Stimulated activated CD8-positive, alpha-beta memory T cell treated with anti-CD3 and anti-CD28 coated beads, Interleukin-4, amount 100 ng/mL, for 24 hours (primary cell): ENCODE data around the gene GCGR.
"Not testable (repeated sequence)": the region's sequence is repeated elsewhere in the genome, so short reads cannot be mapped to it uniquely, and the experiment has no call there.

Experiments
- DNase-seq: peaks from one replicate; pipeline ENCODE4 v3.0.0-alpha.2; 2020; ENCODE audit warnings: low read depth

Gene GCGR

GRCh38 chr17:81832608-81833159, 28.7 kb downstream of the GCGR start:
- peak; percentile 23 for DNase-seq

GRCh38 chr17:81833160-81833920, 29.4 kb downstream of the GCGR start, which contains the start of gene MCRIP1:
TSS of gene MCRIP1 (minus strand) at chr17:81833291. CDS start at chr17:81824506, 8,785 bp downstream.
- DNase-seq, result peak; percentile 94

DNA sequence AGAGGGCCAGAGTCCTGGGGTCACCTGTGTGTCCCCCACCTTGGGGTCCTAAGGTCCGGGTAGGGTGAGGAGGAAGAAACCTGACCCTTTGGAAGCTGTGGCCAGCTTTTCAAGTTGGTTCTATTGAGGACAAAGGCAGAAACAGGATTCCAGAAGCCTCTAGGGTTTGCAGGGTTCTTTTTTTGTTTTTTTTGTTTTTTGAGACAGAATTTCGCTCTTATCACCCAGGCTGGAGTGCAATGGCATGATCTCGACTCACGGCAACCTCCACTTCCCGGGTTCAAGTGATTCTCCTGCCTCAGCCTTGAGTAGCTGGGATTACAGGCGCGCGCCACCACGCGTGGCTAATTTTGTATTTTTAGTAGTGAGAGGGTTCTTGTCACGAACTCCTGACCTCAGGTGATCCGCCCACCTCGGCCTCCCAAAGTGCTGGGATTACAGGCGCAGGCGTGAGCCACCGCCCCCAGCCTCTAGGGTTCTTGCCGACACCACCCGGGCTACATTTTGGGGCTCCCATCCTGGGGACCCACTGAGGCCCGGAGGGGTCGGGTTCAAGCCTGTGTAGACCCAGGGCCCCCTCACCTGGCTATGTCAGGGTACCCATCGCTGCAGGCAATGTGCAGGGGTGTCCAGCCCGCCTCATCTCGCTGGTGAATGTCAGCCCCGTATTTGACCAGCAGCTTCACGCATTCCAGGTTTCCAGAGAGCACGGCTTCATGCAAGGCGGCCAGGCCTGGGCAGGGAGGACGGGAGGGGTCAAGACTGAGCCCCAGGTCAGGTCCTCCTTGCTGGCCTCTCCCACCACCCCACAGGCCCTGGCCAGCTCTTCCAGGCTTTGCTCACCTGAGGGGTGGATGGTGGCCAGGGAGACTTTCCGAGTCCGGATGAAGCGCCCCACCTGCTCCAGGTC, 30.2 kb downstream of the GCGR start:
- DNase-seq, result no peak

DNA sequence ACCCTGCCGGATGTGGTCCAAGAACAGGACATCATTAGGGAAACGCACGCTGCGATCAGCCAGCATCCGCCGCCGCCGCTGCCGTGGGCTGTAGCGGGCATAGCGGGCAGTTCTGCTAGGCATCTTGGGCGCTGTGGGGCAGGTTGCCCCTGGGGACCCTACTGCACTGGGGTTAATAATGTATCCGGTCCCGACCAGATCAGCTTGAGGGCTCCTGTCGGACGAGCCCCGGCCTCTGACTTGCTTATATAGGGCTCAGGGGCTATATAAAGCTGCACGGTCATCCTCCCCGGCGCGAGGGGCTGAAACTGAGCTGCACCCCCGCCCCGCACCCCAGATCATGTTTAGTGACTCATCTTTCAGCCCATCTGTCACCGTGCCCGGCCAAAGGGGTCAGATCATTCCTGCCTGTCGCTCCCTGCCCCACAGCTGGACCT, 30.9 kb downstream of the GCGR start, which contains the start of gene PPP1R27:
Gene PPP1R27, minus strand, starts transcription at position 220 of the 437 bp plus-strand sequence. Its CDS starts 97 bp downstream, at position 123.
- no peak for DNase-seq

GRCh38 chr17:81837641-81838040, 33.7 kb downstream of the GCGR start:
- DNase-seq, result no peak

GRCh38 chr17:81838753-81839255, 34.9 kb downstream of the GCGR start:
- no peak for DNase-seq

DNA sequence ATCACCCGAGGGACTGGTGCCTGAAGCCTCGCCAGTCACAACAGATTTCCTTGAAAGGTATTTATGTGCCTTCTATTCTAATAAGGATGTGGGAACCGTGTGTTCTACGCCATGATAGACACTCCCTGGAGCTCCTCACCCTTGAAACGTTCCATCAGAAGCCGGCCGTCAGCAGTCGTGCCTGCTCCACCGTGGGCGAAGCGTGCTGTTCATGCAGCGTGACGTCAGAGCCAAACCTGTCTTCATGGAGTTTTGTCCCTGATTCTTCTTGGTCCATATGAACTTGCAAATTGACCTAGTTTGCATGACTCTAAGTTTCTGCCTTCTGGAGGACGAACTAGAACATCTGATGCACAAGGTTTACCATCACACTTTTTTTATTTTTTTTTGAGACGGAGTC, 35.4 kb downstream of the GCGR start:
- no peak for DNase-seq

GRCh38 chr17:81840059-81840458, 36.1 kb downstream of the GCGR start:
- DNase-seq, result not testable (repeated sequence)

GRCh38 chr17:81840826-81841778, 37.2 kb downstream of the GCGR start:
- DNase-seq, result no peak

DNA sequence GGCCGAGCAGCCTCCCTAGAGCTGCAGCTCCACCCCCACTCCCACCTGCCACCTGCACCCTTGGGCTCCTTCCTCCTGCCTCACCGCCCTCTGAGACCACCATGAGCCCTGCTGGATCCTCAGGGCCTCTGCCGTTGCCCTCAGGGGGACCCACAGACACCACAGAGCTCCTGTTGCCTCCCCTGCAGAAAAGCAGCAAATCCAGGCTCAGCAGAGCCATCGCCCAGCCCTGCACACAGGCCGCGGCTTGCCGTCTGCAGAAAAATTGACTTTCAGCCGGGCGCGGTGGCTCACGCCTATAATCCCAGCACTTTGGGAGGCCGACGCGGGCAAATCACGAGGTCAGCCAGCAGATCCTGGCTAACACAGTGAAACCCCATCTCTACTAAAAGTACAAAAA, 37.9 kb downstream of the GCGR start:
- DNase-seq, result no peak

DNA sequence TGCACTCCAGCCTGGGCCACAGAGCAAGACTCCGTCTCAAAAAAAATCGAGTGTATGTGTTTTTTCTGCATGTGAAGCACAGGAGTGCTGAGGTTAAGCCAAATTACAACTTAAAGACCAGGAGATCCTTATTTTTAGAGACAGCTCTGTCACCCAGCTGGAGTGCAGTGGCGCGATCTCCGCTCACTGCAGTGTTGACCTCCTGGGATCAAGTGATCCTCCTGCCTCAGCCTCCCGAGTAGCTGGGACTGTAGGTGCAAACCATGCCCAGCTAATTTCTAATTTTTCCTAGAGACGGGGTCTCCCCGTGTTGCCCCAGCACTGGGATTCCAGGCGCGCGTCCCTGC, 38.4 kb downstream of the GCGR start:
- no peak for DNase-seq

- DNase-seq, result no peak
Observed at GRCh38 chr17:81842725-81843504, 39.0 kb downstream of the GCGR start.

DNA sequence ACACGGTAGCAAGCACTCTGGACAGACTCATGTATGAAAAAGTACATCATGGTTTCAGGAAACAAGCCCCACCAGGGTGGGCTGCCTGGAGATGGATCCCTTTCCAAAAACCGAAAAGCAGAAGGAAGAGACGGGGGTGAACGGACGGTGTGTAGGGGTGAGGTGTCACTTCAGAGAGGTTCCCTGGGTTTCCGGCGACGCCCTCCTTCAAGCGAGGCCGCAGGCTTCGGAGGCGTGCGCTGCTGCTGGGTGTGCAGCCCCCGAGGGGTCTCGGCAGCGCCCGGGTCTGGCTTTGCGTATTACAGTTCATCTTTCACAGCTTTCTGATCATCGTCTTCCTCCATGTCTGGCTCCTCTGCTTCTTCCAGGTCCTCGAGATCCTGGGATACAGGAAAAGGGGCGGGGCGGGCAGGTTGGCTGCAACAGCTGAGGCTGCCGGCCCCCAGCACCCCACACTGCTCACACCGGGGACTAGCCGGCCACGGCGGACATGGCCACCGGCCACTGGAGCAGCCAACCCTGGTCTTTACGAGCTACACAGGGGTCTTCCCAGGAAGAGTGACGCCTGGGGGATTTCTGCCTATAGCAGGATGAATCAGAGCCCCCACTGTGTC, 39.9 kb downstream of the GCGR start:
- DNase-seq, result no peak

DNA sequence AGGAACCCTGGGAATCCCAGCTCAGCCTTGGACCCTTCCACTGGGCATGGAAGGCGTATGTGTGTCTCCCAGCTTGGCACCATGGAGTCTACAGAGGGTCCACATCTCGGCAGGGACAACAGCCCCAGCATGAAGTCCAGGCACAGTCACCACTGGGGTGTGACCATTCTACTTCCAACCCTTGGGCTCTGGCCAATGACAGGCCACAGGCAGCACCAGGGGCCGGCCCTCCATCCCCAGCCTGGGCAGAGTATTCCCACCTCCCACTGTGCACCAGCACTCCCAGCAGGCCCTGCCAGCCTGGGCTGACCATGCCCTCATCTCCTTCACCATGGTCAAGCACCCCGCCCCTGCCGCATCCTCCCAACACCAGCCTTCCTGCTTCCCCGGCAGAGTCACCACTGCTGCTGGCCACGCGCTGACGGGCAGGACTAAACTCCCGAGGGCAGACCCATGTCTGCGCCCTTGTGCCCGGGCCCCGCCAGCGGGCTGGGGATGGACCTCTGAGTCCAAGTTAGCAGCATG, 40.4 kb downstream of the GCGR start:
- DNase-seq, result no peak

GRCh38 chr17:81844887-81845286, 40.9 kb downstream of the GCGR start:
- DNase-seq, result no peak

GRCh38 chr17:81845361-81845760, 41.4 kb downstream of the GCGR start:
- DNase-seq, result no peak

GRCh38 chr17:81845881-81846742, 42.2 kb downstream of the GCGR start:
- DNase-seq, result no peak

- no peak for DNase-seq
Observed at GRCh38 chr17:81846743-81847689, 43.1 kb downstream of the GCGR start.
